ENCODE data around the gene USP31. TPM values are rescaled to one million over a fixed set of nuclear protein-coding genes. Genes with fewer than 3 reads are reported as not detected.

The USP31 gene
- total RNA-seq, 1 experiment from 2014 or later: 11.3 TPM

- ChIA-PET POLR2A (no interaction called here), CTCF (interaction anchor here (0.7 to 0.9 kb wide), 2 partner anchors 201 to 263 kb away, joined by 3 read pairs; no protein-coding TSS in a partner anchor)
- TF ChIP-seq CTCF (IDR thresholded peaks at IDR 0.05; ENCODE audit: insufficient read depth in 1 of 2, low read depth in 1 of 2, low read length in 1 of 2, severe bottlenecking in 1 of 2, unreplicated experiment in 1 of 2): no peak
- no peak overlapping the region for H3K27ac Mint-ChIP-seq (ENCODE audit: unreplicated experiment)
- H3K27me3 Mint-ChIP-seq (ENCODE audit: insufficient read depth, unreplicated experiment): peaks cover 17% of the 10 kb centered on the region
- Histone ChIP-seq H3K4me3 (ENCODE audit: low read depth, low read length) (no peak overlapping the region), H3K4me1 (no peaks in the 10 kb centered on the region), H3K27me3 (replicated peaks; ENCODE audit: control insufficient read depth, insufficient read depth, low read length) (no peaks in the 10 kb centered on the region; the same call in 1 of the 2 replicates), H3K36me3 (ENCODE audit: control insufficient read depth, insufficient read depth, low read length) (no peaks in the 10 kb centered on the region), H3K9me3 (no peaks in the 10 kb centered on the region)
- H3K9me3 Mint-ChIP-seq (ENCODE audit: unreplicated experiment): no peaks in the 10 kb centered on the region
- no TSS peak for BruUV-seq (replicated peaks)
- DNase-seq: no peak
- intact Hi-C loops (cut with micrococcal nuclease; ENCODE audit: unreplicated experiment): no loop called here
- no peaks in the 10 kb centered on the region for H3K36me3 Mint-ChIP-seq (ENCODE audit: insufficient read depth, unreplicated experiment)
- no peak overlapping the region for H3K4me3 Mint-ChIP-seq (ENCODE audit: unreplicated experiment)
- H3K4me1 Mint-ChIP-seq (ENCODE audit: low read depth, unreplicated experiment): no peaks in the 10 kb centered on the region
These were observed 23.7 kb upstream of the USP31 start for GRCh38 chr16:23172994-23173393.

GRCh38 chr16:23172583-23172982, 23.3 kb upstream of the USP31 start:
- Histone ChIP-seq H3K36me3 (ENCODE audit: control insufficient read depth, insufficient read depth, low read length) (no peaks in the 10 kb centered on the region), H3K27me3 (replicated peaks; ENCODE audit: control insufficient read depth, insufficient read depth, low read length) (no peaks in the 10 kb centered on the region; the same call in 1 of the 2 replicates), H3K9me3 (no peaks in the 10 kb centered on the region), H3K4me3 (ENCODE audit: low read depth, low read length) (no peak overlapping the region), H3K4me1 (no peaks in the 10 kb centered on the region)
- intact Hi-C loops (cut with micrococcal nuclease; ENCODE audit: unreplicated experiment): no loop called here
- POLR2A ChIA-PET: no interaction called here
- H3K27me3 Mint-ChIP-seq (ENCODE audit: insufficient read depth, unreplicated experiment): peaks cover 17% of the 10 kb centered on the region
- H3K9me3 Mint-ChIP-seq (ENCODE audit: unreplicated experiment): no peaks in the 10 kb centered on the region
- no peaks in the 10 kb centered on the region for H3K36me3 Mint-ChIP-seq (ENCODE audit: insufficient read depth, unreplicated experiment)
- CTCF ChIA-PET: interaction anchor here (0.7 to 0.9 kb wide), 2 partner anchors 202 to 263 kb away, joined by 3 read pairs; no protein-coding TSS in a partner anchor
- no peak for DNase-seq
- no peak for TF ChIP-seq CTCF (IDR thresholded peaks at IDR 0.05; ENCODE audit: insufficient read depth in 1 of 2, low read depth in 1 of 2, low read length in 1 of 2, severe bottlenecking in 1 of 2, unreplicated experiment in 1 of 2)
- no peak overlapping the region for H3K4me3 Mint-ChIP-seq (ENCODE audit: unreplicated experiment)
- BruUV-seq (replicated peaks): no TSS peak
- H3K27ac Mint-ChIP-seq (ENCODE audit: unreplicated experiment): no peak overlapping the region
- no peaks in the 10 kb centered on the region for H3K4me1 Mint-ChIP-seq (ENCODE audit: low read depth, unreplicated experiment)

GRCh38 chr16:23164736-23165135, 15.5 kb upstream of the USP31 start:
- no peaks in the 10 kb centered on the region for H3K9me3 Mint-ChIP-seq (ENCODE audit: unreplicated experiment)
- BruUV-seq (replicated peaks): no TSS peak
- no peak overlapping the region for H3K27ac Mint-ChIP-seq (ENCODE audit: unreplicated experiment)
- Histone ChIP-seq H3K4me3 (ENCODE audit: low read depth, low read length) (no peak overlapping the region), H3K36me3 (ENCODE audit: control insufficient read depth, insufficient read depth, low read length) (no peaks in the 10 kb centered on the region), H3K4me1 (no peaks in the 10 kb centered on the region), H3K27me3 (replicated peaks; ENCODE audit: control insufficient read depth, insufficient read depth, low read length) (no peaks in the 10 kb centered on the region), H3K9me3 (no peaks in the 10 kb centered on the region)
- DNase-seq: no peak
- H3K4me1 Mint-ChIP-seq (ENCODE audit: low read depth, unreplicated experiment): no peaks in the 10 kb centered on the region
- ChIA-PET CTCF (no interaction called here), POLR2A (no interaction called here)
- no peak for TF ChIP-seq CTCF (IDR thresholded peaks at IDR 0.05; ENCODE audit: insufficient read depth in 1 of 2, low read depth in 1 of 2, low read length in 1 of 2, severe bottlenecking in 1 of 2, unreplicated experiment in 1 of 2)
- H3K36me3 Mint-ChIP-seq (ENCODE audit: insufficient read depth, unreplicated experiment): no peaks in the 10 kb centered on the region
- H3K4me3 Mint-ChIP-seq (ENCODE audit: unreplicated experiment): no peak overlapping the region
- intact Hi-C loops (cut with micrococcal nuclease; ENCODE audit: unreplicated experiment): no loop called here
- peaks cover 14% of the 10 kb centered on the region for H3K27me3 Mint-ChIP-seq (ENCODE audit: insufficient read depth, unreplicated experiment)
